ENCODE measurements around the gene TIMM21. TPM values are rescaled to one million over a fixed set of nuclear protein-coding genes. Genes with fewer than 3 reads are reported as not detected.
A peak's percentile ranks its signal among the peaks of the same experiment; 100 is the strongest.

The TIMM21 gene
- total and polyA plus RNA-seq, 9 of the 15 experiments (the other 6 are each of a cell fraction or from before 2014, with no cell fraction given): 54.7 to 229 (median 83.3) TPM

- TF ChIP-seq RREB1 (CRISPR knock-in tag; IDR thresholded peaks at IDR 0.05) (no peak), TAF1 (IDR thresholded peaks at IDR 0.05; ENCODE audit: control insufficient read depth, extremely low read depth, insufficient read depth, low read length, severe bottlenecking) (peak; percentile 43), IRF9 (tag; IDR thresholded peaks at IDR 0.05) (no peak), NKRF (IDR thresholded peaks at IDR 0.05; ENCODE audit: borderline replicate concordance) (no peak), POLR3A (IDR thresholded peaks at IDR 0.05; ENCODE audit: borderline replicate concordance, extremely low read depth, insufficient read depth, insufficient read length) (no peak), ILK (tag; IDR thresholded peaks at IDR 0.05; ENCODE audit: borderline replicate concordance, low read depth) (no peak), STAT6 (CRISPR knock-in tag; IDR thresholded peaks at IDR 0.05) (no peak), PREB (CRISPR knock-in tag; IDR thresholded peaks at IDR 0.05) (no peak), PYGO2 (tag; IDR thresholded peaks at IDR 0.05) (no peak), ATF4 (CRISPR knock-in tag; IDR thresholded peaks at IDR 0.05) (no peak), ASH1L (IDR thresholded peaks at IDR 0.05; ENCODE audit: borderline replicate concordance, low read depth, partially characterized antibody) (no peak)
Measured at GRCh38 chr18:74147779-74148542, at the start of gene TIMM21, which contains the start of gene FBXO15 (continued).

Measured in K562 (cell line).